GM23338 (cell line): ENCODE data around the gene MROH7. TPM values are rescaled to one million over a fixed set of nuclear protein-coding genes. Genes with fewer than 3 reads are reported as not detected.

Experiments used
- ATAC-seq: fragments of 200-7000 bp; cut with Tn5 transposase; 3 replicates; pipeline ENCODE4 v1.9.1; 2020
- DNase-seq: peaks from one replicate; pipeline ENCODE4 v3.0.0-alpha.2; 2015; ENCODE audit warnings: low spot score
- H2AFZ ChIP-seq: fragments of 200-600 bp; sonication (generic); 2 replicates; pipeline ENCODE4 v1.8.0; 2016; ENCODE audit warnings: antibody characterized with exemption, mild to moderate bottlenecking, moderate library complexity
- H3F3A ChIP-seq: fragments of 200-600 bp; sonication (generic); replicated peaks from 2 replicates; pipeline ENCODE4 v1.8.0; 2017; ENCODE audit warnings: antibody characterized with exemption, mixed run types, low read depth
- H3K27ac ChIP-seq: fragments of 200-600 bp; sonication (generic); 2 replicates; pipeline ENCODE4 v1.6.1; 2016; ENCODE audit warnings: low read depth
- H3K27me3 ChIP-seq: fragments of 200-600 bp; sonication (generic); 2 replicates; pipeline ENCODE4 v1.8.0; 2016; ENCODE audit warnings: mild to moderate bottlenecking, mixed run types, moderate library complexity; ENCODE audit not compliant: insufficient read depth
- H3K36me3 ChIP-seq: fragments of 200-600 bp; sonication (generic); 2 replicates; pipeline ENCODE4 v1.8.0; 2016; ENCODE audit warnings: mild to moderate bottlenecking; ENCODE audit not compliant: insufficient read depth
- H3K4me1 ChIP-seq: fragments of 200-600 bp; sonication (generic); 2 replicates; pipeline ENCODE4 v1.8.0; 2016; ENCODE audit warnings: mild to moderate bottlenecking, moderate library complexity; ENCODE audit not compliant: insufficient read depth
- H3K4me2 ChIP-seq: fragments of 200-600 bp; sonication (generic); 2 replicates; pipeline ENCODE4 v1.7.1; 2017; ENCODE audit warnings: mixed run types
- H3K4me3 ChIP-seq: fragments of 200-600 bp; sonication (generic); 2 replicates; pipeline ENCODE4 v1.6.1; 2016; ENCODE audit warnings: mixed run types
- H3K79me2 ChIP-seq: fragments of 200-600 bp; sonication (generic); replicated peaks from 2 replicates; pipeline ENCODE4 v1.8.0; 2017; ENCODE audit warnings: mild to moderate bottlenecking; ENCODE audit not compliant: insufficient read depth
- H3K9me2 ChIP-seq: fragments of 200-600 bp; sonication (generic); 2 replicates; pipeline ENCODE4 v1.8.0; 2017; ENCODE audit not compliant: insufficient read depth
- H4K20me1 ChIP-seq: fragments of 200-600 bp; sonication (generic); replicated peaks from 2 replicates; pipeline ENCODE4 v1.8.0; 2017; ENCODE audit warnings: mild to moderate bottlenecking; ENCODE audit not compliant: insufficient read depth
- H3K27ac Mint-ChIP-seq: 2 replicates; pipeline ENCODE4 v1.8.0; 2020; ENCODE audit warnings: inconsistent platforms, mild to moderate bottlenecking, moderate library complexity, mixed read lengths
- H3K27me3 Mint-ChIP-seq: 3 replicates; pipeline ENCODE4 v1.8.0; 2022; ENCODE audit warnings: low read depth, mild to moderate bottlenecking, moderate library complexity, mixed read lengths, inconsistent platforms; ENCODE audit not compliant: insufficient read depth, poor library complexity
- H3K36me3 Mint-ChIP-seq: 3 replicates; pipeline ENCODE4 v1.8.0; 2021; ENCODE audit warnings: low read depth, mild to moderate bottlenecking, inconsistent platforms, moderate library complexity, mixed read lengths
- H3K4me1 Mint-ChIP-seq: 3 replicates; pipeline ENCODE4 v1.8.0; 2020; ENCODE audit warnings: mild to moderate bottlenecking, inconsistent platforms, mixed read lengths
- H3K4me3 Mint-ChIP-seq: 3 replicates; pipeline ENCODE4 v1.8.0; 2021; ENCODE audit warnings: moderate library complexity, mild to moderate bottlenecking, inconsistent platforms, mixed read lengths
- H3K9me3 Mint-ChIP-seq: 3 replicates; pipeline ENCODE4 v1.8.0; 2020; ENCODE audit warnings: moderate library complexity, mild to moderate bottlenecking, inconsistent platforms, mixed read lengths
- CREB1 ChIP-seq: fragments of 250-450 bp; sonication (Bioruptor Pico); IDR thresholded peaks from 2 replicates; pipeline ENCODE4 v1.5.0; 2020; ENCODE audit warnings: low read depth, mild to moderate bottlenecking, moderate library complexity
- EZH2 ChIP-seq: fragments of 200-600 bp; sonication (generic); IDR thresholded peaks from one replicate; pipeline ENCODE4 v1.8.0; 2017; ENCODE audit warnings: antibody characterized with exemption, mild to moderate bottlenecking, low read depth; ENCODE audit not compliant: unreplicated experiment
- EZH2phosphoT487 ChIP-seq: fragments of 200-600 bp; sonication (generic); IDR thresholded peaks from one replicate; pipeline ENCODE4 v1.8.1; 2018; ENCODE audit warnings: antibody characterized with exemption; ENCODE audit not compliant: unreplicated experiment
- JUNB ChIP-seq: IDR thresholded peaks from one replicate; pipeline ENCODE4 v1.6.1; 2016; ENCODE audit warnings: antibody characterized with exemption; ENCODE audit not compliant: unreplicated experiment
- NANOG ChIP-seq: IDR thresholded peaks from 2 replicates; pipeline ENCODE4 v1.6.1; 2016; ENCODE audit warnings: antibody characterized with exemption, borderline replicate concordance
- POLR2AphosphoS5 ChIP-seq: IDR thresholded peaks from 2 replicates; pipeline ENCODE4 v1.6.1; 2016; ENCODE audit warnings: antibody characterized with exemption, low read depth
- STAT1 ChIP-seq: IDR thresholded peaks from one replicate; pipeline ENCODE4 v1.6.1; 2016; ENCODE audit warnings: antibody characterized with exemption; ENCODE audit not compliant: unreplicated experiment
- ZNF114 ChIP-seq: fragments of 250-450 bp; sonication (Bioruptor Pico); IDR thresholded peaks from 2 replicates; pipeline ENCODE4 v1.5.0; 2020; ENCODE audit warnings: mild to moderate bottlenecking, moderate library complexity
- ZNF331 ChIP-seq: fragments of 250-450 bp; sonication (Bioruptor Pico); IDR thresholded peaks from 2 replicates; pipeline ENCODE4 v1.5.0; 2020; ENCODE audit warnings: low read depth, mild to moderate bottlenecking, moderate library complexity
- ZNF462 ChIP-seq: fragments of 250-450 bp; sonication (Bioruptor Pico); IDR thresholded peaks from 2 replicates; pipeline ENCODE4 v1.5.0; 2020; ENCODE audit warnings: mild to moderate bottlenecking, moderate library complexity
- polyA plus RNA-seq: library from polyadenylated mRNA; unstranded; fragments of >200 nt; fragmentation: Nextera tagmentation; extraction: Ambion mirVana; gene quantifications from 2 replicates; pipeline ENCODE4 v1.2.1, GENCODE V29; 2016
- total RNA-seq: library from RNA; depleted of rRNA; stranded (reverse); fragments of >200 nt; shearing (Covaris generic); gene quantifications from 2 replicates; pipeline ENCODE4 v1.2.3, GENCODE V29; 2014
- TF ChIP-seq, protein P1 (sequence below): IDR thresholded peaks from one replicate; pipeline ENCODE4 v1.6.1; 2018; ENCODE audit warnings: antibody characterized with exemption; ENCODE audit not compliant: unreplicated experiment
- TF ChIP-seq, protein P2 (sequence below): IDR thresholded peaks from 2 replicates; pipeline ENCODE4 v1.6.1; 2016; ENCODE audit warnings: antibody characterized with exemption
- TF ChIP-seq, protein P3 (sequence below), 2 experiments: fragments of 200-600 bp in 1 of 2; sonication (generic) in 1 of 2; conservative IDR thresholded peaks; 2 replicates each; pipeline versions ENCODE4 v1.5.1 to v1.6.1; 2016 to 2017; ENCODE audit warnings: antibody characterized with exemption in 2 of 2, low read depth in 2 of 2, mild to moderate bottlenecking in 2 of 2, moderate library complexity in 1 of 2

MROH7 gene
- total and polyA plus RNA-seq, 2 experiments from 2014 or later, result 0.17 TPM; not detected in 1

GRCh38 chr1:54664364-54664763 lies 22.8 kb downstream of the MROH7 start:
- H4K20me1 ChIP-seq, result no peaks in the 10 kb centered on the region
- H3K27me3 ChIP-seq, result no peaks in the 10 kb centered on the region
- no peak overlapping the region for H3K4me3 ChIP-seq
- no peaks in the 10 kb centered on the region for H3K79me2 ChIP-seq
- H3K36me3 ChIP-seq, result no peaks in the 10 kb centered on the region
- H3K4me1 ChIP-seq, result no peaks in the 10 kb centered on the region
- H3K9me2 ChIP-seq, result no peaks in the 10 kb centered on the region
- no peak for DNase-seq
- TF ChIP-seq ZNF331 (CRISPR knock-in tag) (no peak), STAT1 (no peak), EZH2 (no peak), POLR2AphosphoS5 (no peak), CREB1 (CRISPR knock-in tag) (no peak), NANOG (no peak), ZNF462 (CRISPR knock-in tag) (no peak), EZH2phosphoT487 (no peak), JUNB (no peak), ZNF114 (no peak)
- TF ChIP-seq, protein P1, sequence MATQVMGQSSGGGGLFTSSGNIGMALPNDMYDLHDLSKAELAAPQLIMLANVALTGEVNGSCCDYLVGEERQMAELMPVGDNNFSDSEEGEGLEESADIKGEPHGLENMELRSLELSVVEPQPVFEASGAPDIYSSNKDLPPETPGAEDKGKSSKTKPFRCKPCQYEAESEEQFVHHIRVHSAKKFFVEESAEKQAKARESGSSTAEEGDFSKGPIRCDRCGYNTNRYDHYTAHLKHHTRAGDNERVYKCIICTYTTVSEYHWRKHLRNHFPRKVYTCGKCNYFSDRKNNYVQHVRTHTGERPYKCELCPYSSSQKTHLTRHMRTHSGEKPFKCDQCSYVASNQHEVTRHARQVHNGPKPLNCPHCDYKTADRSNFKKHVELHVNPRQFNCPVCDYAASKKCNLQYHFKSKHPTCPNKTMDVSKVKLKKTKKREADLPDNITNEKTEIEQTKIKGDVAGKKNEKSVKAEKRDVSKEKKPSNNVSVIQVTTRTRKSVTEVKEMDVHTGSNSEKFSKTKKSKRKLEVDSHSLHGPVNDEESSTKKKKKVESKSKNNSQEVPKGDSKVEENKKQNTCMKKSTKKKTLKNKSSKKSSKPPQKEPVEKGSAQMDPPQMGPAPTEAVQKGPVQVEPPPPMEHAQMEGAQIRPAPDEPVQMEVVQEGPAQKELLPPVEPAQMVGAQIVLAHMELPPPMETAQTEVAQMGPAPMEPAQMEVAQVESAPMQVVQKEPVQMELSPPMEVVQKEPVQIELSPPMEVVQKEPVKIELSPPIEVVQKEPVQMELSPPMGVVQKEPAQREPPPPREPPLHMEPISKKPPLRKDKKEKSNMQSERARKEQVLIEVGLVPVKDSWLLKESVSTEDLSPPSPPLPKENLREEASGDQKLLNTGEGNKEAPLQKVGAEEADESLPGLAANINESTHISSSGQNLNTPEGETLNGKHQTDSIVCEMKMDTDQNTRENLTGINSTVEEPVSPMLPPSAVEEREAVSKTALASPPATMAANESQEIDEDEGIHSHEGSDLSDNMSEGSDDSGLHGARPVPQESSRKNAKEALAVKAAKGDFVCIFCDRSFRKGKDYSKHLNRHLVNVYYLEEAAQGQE, result no peak
- TF ChIP-seq, protein P2, sequence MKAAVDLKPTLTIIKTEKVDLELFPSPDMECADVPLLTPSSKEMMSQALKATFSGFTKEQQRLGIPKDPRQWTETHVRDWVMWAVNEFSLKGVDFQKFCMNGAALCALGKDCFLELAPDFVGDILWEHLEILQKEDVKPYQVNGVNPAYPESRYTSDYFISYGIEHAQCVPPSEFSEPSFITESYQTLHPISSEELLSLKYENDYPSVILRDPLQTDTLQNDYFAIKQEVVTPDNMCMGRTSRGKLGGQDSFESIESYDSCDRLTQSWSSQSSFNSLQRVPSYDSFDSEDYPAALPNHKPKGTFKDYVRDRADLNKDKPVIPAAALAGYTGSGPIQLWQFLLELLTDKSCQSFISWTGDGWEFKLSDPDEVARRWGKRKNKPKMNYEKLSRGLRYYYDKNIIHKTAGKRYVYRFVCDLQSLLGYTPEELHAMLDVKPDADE, result no peak
- TF ChIP-seq, protein P3, sequence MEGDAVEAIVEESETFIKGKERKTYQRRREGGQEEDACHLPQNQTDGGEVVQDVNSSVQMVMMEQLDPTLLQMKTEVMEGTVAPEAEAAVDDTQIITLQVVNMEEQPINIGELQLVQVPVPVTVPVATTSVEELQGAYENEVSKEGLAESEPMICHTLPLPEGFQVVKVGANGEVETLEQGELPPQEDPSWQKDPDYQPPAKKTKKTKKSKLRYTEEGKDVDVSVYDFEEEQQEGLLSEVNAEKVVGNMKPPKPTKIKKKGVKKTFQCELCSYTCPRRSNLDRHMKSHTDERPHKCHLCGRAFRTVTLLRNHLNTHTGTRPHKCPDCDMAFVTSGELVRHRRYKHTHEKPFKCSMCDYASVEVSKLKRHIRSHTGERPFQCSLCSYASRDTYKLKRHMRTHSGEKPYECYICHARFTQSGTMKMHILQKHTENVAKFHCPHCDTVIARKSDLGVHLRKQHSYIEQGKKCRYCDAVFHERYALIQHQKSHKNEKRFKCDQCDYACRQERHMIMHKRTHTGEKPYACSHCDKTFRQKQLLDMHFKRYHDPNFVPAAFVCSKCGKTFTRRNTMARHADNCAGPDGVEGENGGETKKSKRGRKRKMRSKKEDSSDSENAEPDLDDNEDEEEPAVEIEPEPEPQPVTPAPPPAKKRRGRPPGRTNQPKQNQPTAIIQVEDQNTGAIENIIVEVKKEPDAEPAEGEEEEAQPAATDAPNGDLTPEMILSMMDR (conservative IDR thresholded peaks at IDR 0.05; ENCODE audit: low read depth in 2 of 2), result no peak
- no peak for ATAC-seq
- Mint-ChIP-seq H3K27me3 (no peaks in the 10 kb centered on the region), H3K4me3 (no peak overlapping the region), H3K36me3 (peaks cover 4% of the 10 kb centered on the region; the same call in 1 of the 3 replicates), H3K4me1 (no peaks in the 10 kb centered on the region), H3K27ac (peak overlapping the region; percentile 43; the same call in 1 of the 2 replicates), H3K9me3 (peaks cover 9% of the 10 kb centered on the region; the same call in 2 of the 3 replicates)
- no peaks in the 10 kb centered on the region for H3F3A ChIP-seq
- H2AFZ ChIP-seq, result no peak overlapping the region
- H3K4me2 ChIP-seq, result no peak overlapping the region
- H3K27ac ChIP-seq, result no peak overlapping the region
